ENCODE results near the gene EML5.

DNA sequence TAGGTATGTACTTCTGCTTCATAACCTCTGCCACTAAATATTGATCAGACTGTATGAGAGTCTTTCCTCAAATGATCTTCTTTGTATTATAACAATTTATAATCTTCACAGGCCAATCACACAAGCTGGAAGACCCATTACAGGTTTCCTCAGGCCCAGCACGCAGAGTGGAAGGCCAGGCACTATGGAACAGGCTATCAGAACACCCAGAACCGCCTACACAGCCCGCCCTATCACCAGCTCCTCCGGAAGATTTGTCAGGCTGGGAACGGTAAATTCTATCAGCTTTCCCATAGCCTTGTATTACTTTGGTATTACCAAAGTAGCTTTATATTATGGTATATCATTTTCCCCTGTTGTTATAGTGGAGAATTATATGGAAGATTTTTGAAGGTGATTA, 48.2 kb upstream of the EML5 start:
- TF ChIP-seq, protein P1, sequence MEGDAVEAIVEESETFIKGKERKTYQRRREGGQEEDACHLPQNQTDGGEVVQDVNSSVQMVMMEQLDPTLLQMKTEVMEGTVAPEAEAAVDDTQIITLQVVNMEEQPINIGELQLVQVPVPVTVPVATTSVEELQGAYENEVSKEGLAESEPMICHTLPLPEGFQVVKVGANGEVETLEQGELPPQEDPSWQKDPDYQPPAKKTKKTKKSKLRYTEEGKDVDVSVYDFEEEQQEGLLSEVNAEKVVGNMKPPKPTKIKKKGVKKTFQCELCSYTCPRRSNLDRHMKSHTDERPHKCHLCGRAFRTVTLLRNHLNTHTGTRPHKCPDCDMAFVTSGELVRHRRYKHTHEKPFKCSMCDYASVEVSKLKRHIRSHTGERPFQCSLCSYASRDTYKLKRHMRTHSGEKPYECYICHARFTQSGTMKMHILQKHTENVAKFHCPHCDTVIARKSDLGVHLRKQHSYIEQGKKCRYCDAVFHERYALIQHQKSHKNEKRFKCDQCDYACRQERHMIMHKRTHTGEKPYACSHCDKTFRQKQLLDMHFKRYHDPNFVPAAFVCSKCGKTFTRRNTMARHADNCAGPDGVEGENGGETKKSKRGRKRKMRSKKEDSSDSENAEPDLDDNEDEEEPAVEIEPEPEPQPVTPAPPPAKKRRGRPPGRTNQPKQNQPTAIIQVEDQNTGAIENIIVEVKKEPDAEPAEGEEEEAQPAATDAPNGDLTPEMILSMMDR (conservative IDR thresholded peaks at IDR 0.05; ENCODE audit: low read depth in 2 of 2), result no peak
- no peak for TF ChIP-seq POLR2AphosphoS5 (IDR thresholded peaks at IDR 0.05; ENCODE audit: low read depth)
- TF ChIP-seq JUNB (IDR thresholded peaks at IDR 0.05; ENCODE audit: unreplicated experiment), result no peak
- TF ChIP-seq EZH2phosphoT487 (IDR thresholded peaks at IDR 0.05; ENCODE audit: unreplicated experiment), result no peak
- TF ChIP-seq, protein P2, sequence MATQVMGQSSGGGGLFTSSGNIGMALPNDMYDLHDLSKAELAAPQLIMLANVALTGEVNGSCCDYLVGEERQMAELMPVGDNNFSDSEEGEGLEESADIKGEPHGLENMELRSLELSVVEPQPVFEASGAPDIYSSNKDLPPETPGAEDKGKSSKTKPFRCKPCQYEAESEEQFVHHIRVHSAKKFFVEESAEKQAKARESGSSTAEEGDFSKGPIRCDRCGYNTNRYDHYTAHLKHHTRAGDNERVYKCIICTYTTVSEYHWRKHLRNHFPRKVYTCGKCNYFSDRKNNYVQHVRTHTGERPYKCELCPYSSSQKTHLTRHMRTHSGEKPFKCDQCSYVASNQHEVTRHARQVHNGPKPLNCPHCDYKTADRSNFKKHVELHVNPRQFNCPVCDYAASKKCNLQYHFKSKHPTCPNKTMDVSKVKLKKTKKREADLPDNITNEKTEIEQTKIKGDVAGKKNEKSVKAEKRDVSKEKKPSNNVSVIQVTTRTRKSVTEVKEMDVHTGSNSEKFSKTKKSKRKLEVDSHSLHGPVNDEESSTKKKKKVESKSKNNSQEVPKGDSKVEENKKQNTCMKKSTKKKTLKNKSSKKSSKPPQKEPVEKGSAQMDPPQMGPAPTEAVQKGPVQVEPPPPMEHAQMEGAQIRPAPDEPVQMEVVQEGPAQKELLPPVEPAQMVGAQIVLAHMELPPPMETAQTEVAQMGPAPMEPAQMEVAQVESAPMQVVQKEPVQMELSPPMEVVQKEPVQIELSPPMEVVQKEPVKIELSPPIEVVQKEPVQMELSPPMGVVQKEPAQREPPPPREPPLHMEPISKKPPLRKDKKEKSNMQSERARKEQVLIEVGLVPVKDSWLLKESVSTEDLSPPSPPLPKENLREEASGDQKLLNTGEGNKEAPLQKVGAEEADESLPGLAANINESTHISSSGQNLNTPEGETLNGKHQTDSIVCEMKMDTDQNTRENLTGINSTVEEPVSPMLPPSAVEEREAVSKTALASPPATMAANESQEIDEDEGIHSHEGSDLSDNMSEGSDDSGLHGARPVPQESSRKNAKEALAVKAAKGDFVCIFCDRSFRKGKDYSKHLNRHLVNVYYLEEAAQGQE (IDR thresholded peaks at IDR 0.05; ENCODE audit: unreplicated experiment), result no peak
- no peak for TF ChIP-seq CREB1 (CRISPR knock-in tag; IDR thresholded peaks at IDR 0.05; ENCODE audit: low read depth)
- no peak for TF ChIP-seq EZH2 (IDR thresholded peaks at IDR 0.05; ENCODE audit: low read depth, unreplicated experiment)
- TF ChIP-seq, protein P3, sequence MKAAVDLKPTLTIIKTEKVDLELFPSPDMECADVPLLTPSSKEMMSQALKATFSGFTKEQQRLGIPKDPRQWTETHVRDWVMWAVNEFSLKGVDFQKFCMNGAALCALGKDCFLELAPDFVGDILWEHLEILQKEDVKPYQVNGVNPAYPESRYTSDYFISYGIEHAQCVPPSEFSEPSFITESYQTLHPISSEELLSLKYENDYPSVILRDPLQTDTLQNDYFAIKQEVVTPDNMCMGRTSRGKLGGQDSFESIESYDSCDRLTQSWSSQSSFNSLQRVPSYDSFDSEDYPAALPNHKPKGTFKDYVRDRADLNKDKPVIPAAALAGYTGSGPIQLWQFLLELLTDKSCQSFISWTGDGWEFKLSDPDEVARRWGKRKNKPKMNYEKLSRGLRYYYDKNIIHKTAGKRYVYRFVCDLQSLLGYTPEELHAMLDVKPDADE (IDR thresholded peaks at IDR 0.05), result no peak
- no peak for TF ChIP-seq STAT1 (IDR thresholded peaks at IDR 0.05; ENCODE audit: unreplicated experiment)
- TF ChIP-seq ZNF114 (CRISPR knock-in tag; IDR thresholded peaks at IDR 0.05), result no peak

Data from GM23338 (cell line).